WTC11 (cell line): ENCODE results near the gene SLC6A20. TPM values are rescaled to one million over a fixed set of nuclear protein-coding genes. Genes with fewer than 3 reads are reported as not detected.

Source experiments
- ATAC-seq: fragments of 200-7000 bp; cut with Tn5 transposase; 2 replicates; pipeline ENCODE4 v1.10.0; 2021; ENCODE audit warnings: mild to moderate bottlenecking, moderate library complexity
- CTCF ChIA-PET: fragments of 300-600 bp; sonication (Branson Sonifier 250); formaldehyde crosslinking; loops from one replicate; lab custom pipeline; 2021; ENCODE audit warnings: antibody characterized with exemption; lab: Charles Lee
- POLR2A ChIA-PET: fragments of 350-600 bp; sonication (Branson Sonifier 250); formaldehyde crosslinking; loops from one replicate; lab custom pipeline; 2021; ENCODE audit warnings: antibody characterized with exemption; lab: Charles Lee
- DNase-seq: peaks from one replicate; pipeline ENCODE4 v3.0.0; 2021; ENCODE audit warnings: low spot score
- H3K27ac Mint-ChIP-seq: 2 replicates; pipeline ENCODE4 v1.8.0; 2021; ENCODE audit warnings: mixed read lengths
- H3K27me3 Mint-ChIP-seq: 2 replicates; pipeline ENCODE4 v1.8.0; 2021; ENCODE audit warnings: low read depth, mild to moderate bottlenecking, moderate library complexity, mixed read lengths
- H3K36me3 Mint-ChIP-seq: 2 replicates; pipeline ENCODE4 v1.8.0; 2021; ENCODE audit warnings: mixed read lengths
- H3K4me1 Mint-ChIP-seq: 2 replicates; pipeline ENCODE4 v1.8.0; 2022; ENCODE audit warnings: mixed read lengths
- H3K4me3 Mint-ChIP-seq: 2 replicates; pipeline ENCODE4 v1.8.0; 2021; ENCODE audit warnings: mild to moderate bottlenecking, moderate library complexity, mixed read lengths
- H3K9me3 Mint-ChIP-seq: 2 replicates; pipeline ENCODE4 v1.8.0; 2021; ENCODE audit warnings: mixed read lengths
- CREB1 ChIP-seq: sonication (generic); formaldehyde crosslinking; IDR thresholded peaks from 2 replicates; pipeline ENCODE4 v1.8.0; 2023; ENCODE audit warnings: mild to moderate bottlenecking, missing genetic modification reagents
- CREM ChIP-seq: sonication (generic); formaldehyde crosslinking; IDR thresholded peaks from 2 replicates; pipeline ENCODE4 v1.8.1; 2022; ENCODE audit warnings: mild to moderate bottlenecking, missing genetic modification reagents, moderate library complexity
- ELF4 ChIP-seq: sonication (generic); formaldehyde crosslinking; IDR thresholded peaks from 2 replicates; pipeline ENCODE4 v1.8.1; 2022; ENCODE audit warnings: low read depth, mild to moderate bottlenecking, moderate library complexity, missing genetic modification reagents
- FOXJ3 ChIP-seq: sonication (generic); formaldehyde crosslinking; IDR thresholded peaks from 2 replicates; pipeline ENCODE4 v1.9.0; 2021; ENCODE audit warnings: missing genetic modification reagents, mild to moderate bottlenecking, borderline replicate concordance
- FOXP1 ChIP-seq: sonication (generic); formaldehyde crosslinking; IDR thresholded peaks from 2 replicates; pipeline ENCODE4 v1.8.0; 2022; ENCODE audit warnings: missing genetic modification reagents, mild to moderate bottlenecking, moderate library complexity, borderline replicate concordance
- HMGA2 ChIP-seq: fragments of 250-450 bp; sonication (Bioruptor Pico); IDR thresholded peaks from 2 replicates; pipeline ENCODE4 v1.4.0; 2021; ENCODE audit warnings: mild to moderate bottlenecking, moderate library complexity
- MXD4 ChIP-seq: fragments of 250-450 bp; sonication (Bioruptor Pico); IDR thresholded peaks from 2 replicates; pipeline ENCODE4 v1.8.0; 2021; ENCODE audit warnings: mild to moderate bottlenecking, moderate library complexity, borderline replicate concordance
- NFYB ChIP-seq: sonication (generic); formaldehyde crosslinking; conservative IDR thresholded peaks from 2 replicates; pipeline ENCODE4 v1.8.0; 2022; ENCODE audit warnings: low read depth, missing genetic modification reagents
- PREB ChIP-seq: sonication (generic); formaldehyde crosslinking; IDR thresholded peaks from 2 replicates; pipeline ENCODE4 v1.8.1; 2022; ENCODE audit warnings: mild to moderate bottlenecking, missing genetic modification reagents, moderate library complexity, borderline replicate concordance
- RELA ChIP-seq: sonication (generic); formaldehyde crosslinking; IDR thresholded peaks from 2 replicates; pipeline ENCODE4 v1.8.1; 2022; ENCODE audit warnings: missing genetic modification reagents, mild to moderate bottlenecking, borderline replicate concordance
- TEAD1 ChIP-seq: sonication (generic); formaldehyde crosslinking; IDR thresholded peaks from 2 replicates; pipeline ENCODE4 v1.8.0; 2022; ENCODE audit warnings: mild to moderate bottlenecking, missing genetic modification reagents
- TEAD4 ChIP-seq: sonication (generic); formaldehyde crosslinking; IDR thresholded peaks from 2 replicates; pipeline ENCODE4 v1.8.0; 2022; ENCODE audit warnings: mild to moderate bottlenecking, missing genetic modification reagents
- ZBTB21 ChIP-seq: sonication (generic); formaldehyde crosslinking; IDR thresholded peaks from 2 replicates; pipeline ENCODE4 v1.8.1; 2023; ENCODE audit warnings: mild to moderate bottlenecking, missing genetic modification reagents, borderline replicate concordance
- ZNF317 ChIP-seq: sonication (generic); formaldehyde crosslinking; IDR thresholded peaks from 2 replicates; pipeline ENCODE4 v1.8.1; 2023; ENCODE audit warnings: low read depth, mild to moderate bottlenecking, moderate library complexity, missing genetic modification reagents, borderline replicate concordance
- ZNF416 ChIP-seq: fragments of 250-450 bp; sonication (Bioruptor Pico); IDR thresholded peaks from 2 replicates; pipeline ENCODE4 v1.9.0; 2021; ENCODE audit warnings: mild to moderate bottlenecking, inconsistent platforms
- ZNF425 ChIP-seq: fragments of 250-450 bp; sonication (Bioruptor Pico); conservative IDR thresholded peaks from 2 replicates; pipeline ENCODE4 v1.9.0; 2021; ENCODE audit warnings: mild to moderate bottlenecking
- total RNA-seq: library from RNA; stranded (reverse); gene quantifications from 3 replicates; pipeline ENCODE4 v1.2.3, GENCODE V29; 2021
- TF ChIP-seq, protein P1 (sequence below): fragments of 250-450 bp; sonication (Bioruptor Pico); IDR thresholded peaks from 2 replicates; pipeline ENCODE4 v1.9.0; 2021; ENCODE audit warnings: mild to moderate bottlenecking
- TF ChIP-seq, protein P2 (sequence below): fragments of 250-450 bp; sonication (Bioruptor Pico); IDR thresholded peaks from 2 replicates; pipeline ENCODE4 v1.9.0; 2021; ENCODE audit warnings: mild to moderate bottlenecking, borderline replicate concordance
- TF ChIP-seq, protein P3 (sequence below): sonication (generic); formaldehyde crosslinking; IDR thresholded peaks from 2 replicates; pipeline ENCODE4 v1.8.0; 2023; ENCODE audit warnings: missing genetic modification reagents
- TF ChIP-seq, protein P4 (sequence below): sonication (generic); formaldehyde crosslinking; IDR thresholded peaks from 2 replicates; pipeline ENCODE4 v1.8.1; 2023; ENCODE audit warnings: mild to moderate bottlenecking, missing genetic modification reagents
- TF ChIP-seq, protein P5 (sequence below): sonication (generic); formaldehyde crosslinking; IDR thresholded peaks from 2 replicates; pipeline ENCODE4 v1.8.1; 2022; ENCODE audit warnings: low read depth, mild to moderate bottlenecking, moderate library complexity, missing genetic modification reagents, borderline replicate concordance

Gene SLC6A20
- total RNA-seq, 1 experiment from 2014 or later, result 0.26 TPM

GRCh38 chr3:45794660-45795059, 1.7 kb downstream of the SLC6A20 start:
- Mint-ChIP-seq H3K9me3 (peaks cover 9% of the 10 kb centered on the region), H3K27ac (no peak overlapping the region), H3K4me3 (no peak overlapping the region)
- POLR2A ChIA-PET, result no interaction called here
- TF ChIP-seq ZNF416 (CRISPR knock-in tag) (no peak), FOXJ3 (CRISPR knock-in tag) (no peak), RELA (CRISPR knock-in tag) (no peak)
- TF ChIP-seq, all 79 proteins: peak for 0
- H3K4me1 Mint-ChIP-seq, result peaks cover 15% of the 10 kb centered on the region
- DNase-seq (no peak), ATAC-seq (no peak)
- CTCF ChIA-PET, result no interaction called here
- peaks cover 7% of the 10 kb centered on the region for H3K36me3 Mint-ChIP-seq
- peaks cover 66% of the 10 kb centered on the region for H3K27me3 Mint-ChIP-seq

DNA sequence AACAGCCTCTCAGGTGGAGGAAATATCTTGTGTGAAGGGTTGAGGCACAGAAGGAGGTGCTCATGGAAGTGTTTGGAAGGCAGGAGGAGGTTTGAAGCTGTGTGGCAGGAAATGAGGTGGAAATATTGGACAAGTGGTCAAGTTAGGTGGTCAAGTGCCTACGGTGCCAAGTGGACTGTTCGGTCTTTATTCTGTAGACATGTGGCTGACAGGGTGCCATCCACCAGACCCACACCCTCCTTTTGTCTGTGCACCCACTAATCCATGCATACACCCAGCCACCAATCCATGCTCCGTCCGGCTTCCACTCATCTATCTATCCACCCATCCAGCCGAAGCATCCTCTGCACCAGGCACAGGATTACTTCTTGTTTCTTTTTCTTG, 2.2 kb downstream of the SLC6A20 start:
- CTCF ChIA-PET, result no interaction called here
- peaks cover 15% of the 10 kb centered on the region for H3K4me1 Mint-ChIP-seq
- peaks cover 62% of the 10 kb centered on the region for H3K27me3 Mint-ChIP-seq
- H3K27ac Mint-ChIP-seq, result no peak overlapping the region
- no peak overlapping the region for H3K4me3 Mint-ChIP-seq
- DNase-seq (no peak), ATAC-seq (no peak)
- TF ChIP-seq NFYB (CRISPR knock-in tag) (no peak), ZNF425 (no peak), CREM (CRISPR knock-in tag) (no peak), ELF4 (no peak), MXD4 (CRISPR knock-in tag) (no peak), ZBTB21 (CRISPR knock-in tag) (no peak), HMGA2 (CRISPR knock-in tag) (no peak), TEAD1 (CRISPR knock-in tag) (no peak), ZNF317 (CRISPR knock-in tag) (no peak), CREB1 (CRISPR knock-in tag) (no peak), PREB (no peak), TEAD4 (no peak), FOXP1 (CRISPR knock-in tag) (no peak)
- TF ChIP-seq, protein P1, sequence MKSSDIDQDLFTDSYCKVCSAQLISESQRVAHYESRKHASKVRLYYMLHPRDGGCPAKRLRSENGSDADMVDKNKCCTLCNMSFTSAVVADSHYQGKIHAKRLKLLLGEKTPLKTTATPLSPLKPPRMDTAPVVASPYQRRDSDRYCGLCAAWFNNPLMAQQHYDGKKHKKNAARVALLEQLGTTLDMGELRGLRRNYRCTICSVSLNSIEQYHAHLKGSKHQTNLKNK (CRISPR knock-in tag), result no peak
- TF ChIP-seq, protein P2, sequence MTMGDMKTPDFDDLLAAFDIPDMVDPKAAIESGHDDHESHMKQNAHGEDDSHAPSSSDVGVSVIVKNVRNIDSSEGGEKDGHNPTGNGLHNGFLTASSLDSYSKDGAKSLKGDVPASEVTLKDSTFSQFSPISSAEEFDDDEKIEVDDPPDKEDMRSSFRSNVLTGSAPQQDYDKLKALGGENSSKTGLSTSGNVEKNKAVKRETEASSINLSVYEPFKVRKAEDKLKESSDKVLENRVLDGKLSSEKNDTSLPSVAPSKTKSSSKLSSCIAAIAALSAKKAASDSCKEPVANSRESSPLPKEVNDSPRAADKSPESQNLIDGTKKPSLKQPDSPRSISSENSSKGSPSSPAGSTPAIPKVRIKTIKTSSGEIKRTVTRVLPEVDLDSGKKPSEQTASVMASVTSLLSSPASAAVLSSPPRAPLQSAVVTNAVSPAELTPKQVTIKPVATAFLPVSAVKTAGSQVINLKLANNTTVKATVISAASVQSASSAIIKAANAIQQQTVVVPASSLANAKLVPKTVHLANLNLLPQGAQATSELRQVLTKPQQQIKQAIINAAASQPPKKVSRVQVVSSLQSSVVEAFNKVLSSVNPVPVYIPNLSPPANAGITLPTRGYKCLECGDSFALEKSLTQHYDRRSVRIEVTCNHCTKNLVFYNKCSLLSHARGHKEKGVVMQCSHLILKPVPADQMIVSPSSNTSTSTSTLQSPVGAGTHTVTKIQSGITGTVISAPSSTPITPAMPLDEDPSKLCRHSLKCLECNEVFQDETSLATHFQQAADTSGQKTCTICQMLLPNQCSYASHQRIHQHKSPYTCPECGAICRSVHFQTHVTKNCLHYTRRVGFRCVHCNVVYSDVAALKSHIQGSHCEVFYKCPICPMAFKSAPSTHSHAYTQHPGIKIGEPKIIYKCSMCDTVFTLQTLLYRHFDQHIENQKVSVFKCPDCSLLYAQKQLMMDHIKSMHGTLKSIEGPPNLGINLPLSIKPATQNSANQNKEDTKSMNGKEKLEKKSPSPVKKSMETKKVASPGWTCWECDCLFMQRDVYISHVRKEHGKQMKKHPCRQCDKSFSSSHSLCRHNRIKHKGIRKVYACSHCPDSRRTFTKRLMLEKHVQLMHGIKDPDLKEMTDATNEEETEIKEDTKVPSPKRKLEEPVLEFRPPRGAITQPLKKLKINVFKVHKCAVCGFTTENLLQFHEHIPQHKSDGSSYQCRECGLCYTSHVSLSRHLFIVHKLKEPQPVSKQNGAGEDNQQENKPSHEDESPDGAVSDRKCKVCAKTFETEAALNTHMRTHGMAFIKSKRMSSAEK (CRISPR knock-in tag), result no peak
- TF ChIP-seq, protein P3, sequence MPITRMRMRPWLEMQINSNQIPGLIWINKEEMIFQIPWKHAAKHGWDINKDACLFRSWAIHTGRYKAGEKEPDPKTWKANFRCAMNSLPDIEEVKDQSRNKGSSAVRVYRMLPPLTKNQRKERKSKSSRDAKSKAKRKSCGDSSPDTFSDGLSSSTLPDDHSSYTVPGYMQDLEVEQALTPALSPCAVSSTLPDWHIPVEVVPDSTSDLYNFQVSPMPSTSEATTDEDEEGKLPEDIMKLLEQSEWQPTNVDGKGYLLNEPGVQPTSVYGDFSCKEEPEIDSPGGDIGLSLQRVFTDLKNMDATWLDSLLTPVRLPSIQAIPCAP (CRISPR knock-in tag), result no peak
- TF ChIP-seq, protein P4, sequence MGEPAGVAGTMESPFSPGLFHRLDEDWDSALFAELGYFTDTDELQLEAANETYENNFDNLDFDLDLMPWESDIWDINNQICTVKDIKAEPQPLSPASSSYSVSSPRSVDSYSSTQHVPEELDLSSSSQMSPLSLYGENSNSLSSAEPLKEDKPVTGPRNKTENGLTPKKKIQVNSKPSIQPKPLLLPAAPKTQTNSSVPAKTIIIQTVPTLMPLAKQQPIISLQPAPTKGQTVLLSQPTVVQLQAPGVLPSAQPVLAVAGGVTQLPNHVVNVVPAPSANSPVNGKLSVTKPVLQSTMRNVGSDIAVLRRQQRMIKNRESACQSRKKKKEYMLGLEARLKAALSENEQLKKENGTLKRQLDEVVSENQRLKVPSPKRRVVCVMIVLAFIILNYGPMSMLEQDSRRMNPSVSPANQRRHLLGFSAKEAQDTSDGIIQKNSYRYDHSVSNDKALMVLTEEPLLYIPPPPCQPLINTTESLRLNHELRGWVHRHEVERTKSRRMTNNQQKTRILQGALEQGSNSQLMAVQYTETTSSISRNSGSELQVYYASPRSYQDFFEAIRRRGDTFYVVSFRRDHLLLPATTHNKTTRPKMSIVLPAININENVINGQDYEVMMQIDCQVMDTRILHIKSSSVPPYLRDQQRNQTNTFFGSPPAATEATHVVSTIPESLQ (CRISPR knock-in tag), result no peak
- TF ChIP-seq, protein P5, sequence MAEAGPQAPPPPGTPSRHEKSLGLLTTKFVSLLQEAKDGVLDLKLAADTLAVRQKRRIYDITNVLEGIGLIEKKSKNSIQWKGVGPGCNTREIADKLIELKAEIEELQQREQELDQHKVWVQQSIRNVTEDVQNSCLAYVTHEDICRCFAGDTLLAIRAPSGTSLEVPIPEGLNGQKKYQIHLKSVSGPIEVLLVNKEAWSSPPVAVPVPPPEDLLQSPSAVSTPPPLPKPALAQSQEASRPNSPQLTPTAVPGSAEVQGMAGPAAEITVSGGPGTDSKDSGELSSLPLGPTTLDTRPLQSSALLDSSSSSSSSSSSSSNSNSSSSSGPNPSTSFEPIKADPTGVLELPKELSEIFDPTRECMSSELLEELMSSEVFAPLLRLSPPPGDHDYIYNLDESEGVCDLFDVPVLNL (CRISPR knock-in tag), result no peak
- TF ChIP-seq, all 79 proteins: peak for 0
- POLR2A ChIA-PET, result no interaction called here
- Mint-ChIP-seq H3K9me3 (peaks cover 11% of the 10 kb centered on the region), H3K36me3 (peaks cover 9% of the 10 kb centered on the region)
